Endothelial cell of umbilical vein (primary cell): ENCODE results near the gene FBXO7. TPM values are rescaled to one million over a fixed set of nuclear protein-coding genes. Genes with fewer than 3 reads are reported as not detected.

ENCODE experiments used
- BruUV-seq: library from RNA; stranded (reverse); fragments of 400-500 nt; replicated peaks from 2 replicates; lab custom pipeline; 2021; lab: Mats Ljungman, UMichigan
- CTCF ChIA-PET: fragments of 300-600, 350-600 bp; sonication (Branson Sonifier 250); formaldehyde crosslinking; loops from one replicate; lab custom pipeline; 2021; ENCODE audit warnings: antibody characterized with exemption, inconsistent platforms; lab: Charles Lee
- POLR2A ChIA-PET: fragments of 300-600, 350-600 bp; sonication (Branson Sonifier 250); formaldehyde crosslinking; loops from one replicate; lab custom pipeline; 2021; ENCODE audit warnings: antibody characterized with exemption, inconsistent platforms; lab: Charles Lee
- DNase-seq: peaks from one replicate; pipeline ENCODE4 v3.0.0-alpha.2; 2011; ENCODE audit warnings: low read depth, low spot score
- FAIRE-seq: peaks from 2 replicates; lab custom pipeline; 2011; peaks lifted over from hg19 to GRCh38; lab: Jason Lieb, UNC
- H2AFZ ChIP-seq: 2 replicates; pipeline ENCODE4 v1.6.0; 2012; ENCODE audit warnings: low read depth, low read length, control low read depth, inconsistent platforms
- H3K27ac ChIP-seq: 2 replicates; pipeline ENCODE4 v1.5.1; 2011; ENCODE audit warnings: low read depth, mild to moderate bottlenecking, control low read depth, low read length, moderate library complexity; ENCODE audit not compliant: insufficient read depth
- H3K27me3 ChIP-seq, 2 experiments: 2 replicates each; pipeline versions ENCODE4 v1.6.0 to v1.6.1; 2011; ENCODE audit warnings: low read length in 2 of 2, mixed read lengths in 1 of 2; ENCODE audit not compliant: control insufficient read depth in 2 of 2, insufficient read depth in 2 of 2
- H3K36me3 ChIP-seq, 2 experiments: 2 replicates in 1 of 2; 3 replicates in 1 of 2; pipeline ENCODE4 v1.5.1; 2011; ENCODE audit warnings: low read length in 2 of 2, mild to moderate bottlenecking in 1 of 2, moderate library complexity in 1 of 2; ENCODE audit not compliant: control insufficient read depth in 2 of 2, insufficient read depth in 2 of 2; ENCODE audit errors: extremely low read depth in 1 of 2
- H3K4me1 ChIP-seq: 3 replicates; pipeline ENCODE4 v1.5.1; 2011; ENCODE audit warnings: mild to moderate bottlenecking, low read length; ENCODE audit not compliant: control insufficient read depth, insufficient read depth; ENCODE audit errors: extremely low read depth
- H3K4me2 ChIP-seq: 2 replicates; pipeline ENCODE4 v1.6.1; 2011; ENCODE audit warnings: low read length, control low read depth, mixed read lengths; ENCODE audit not compliant: insufficient read depth
- H3K4me3 ChIP-seq, 3 experiments: fragments of 200-600 bp in 1 of 3; sonication (generic), shearing (Covaris generic) in 1 of 3; replicated peaks in 1 of 3; 2 replicates each; pipeline ENCODE4 v1.5.1; 2011 to 2016; ENCODE audit warnings: control low read depth in 3 of 3, low read length in 3 of 3, mild to moderate bottlenecking in 2 of 3, inconsistent platforms in 1 of 3, low read depth in 1 of 3, moderate library complexity in 1 of 3; ENCODE audit not compliant: insufficient read depth in 1 of 3
- H3K79me2 ChIP-seq: 2 replicates; pipeline ENCODE4 v1.6.0; 2012; ENCODE audit warnings: low read length, inconsistent platforms; ENCODE audit not compliant: control insufficient read depth, insufficient read depth
- H3K9ac ChIP-seq: replicated peaks from 2 replicates; pipeline ENCODE3; 2011; ENCODE audit warnings: low read length, control low read depth; ENCODE audit not compliant: insufficient read depth; ENCODE audit errors: extremely low read depth
- H3K9me1 ChIP-seq: replicated peaks from 3 replicates; pipeline ENCODE4 v1.6.0; 2011; ENCODE audit warnings: mild to moderate bottlenecking, low read length; ENCODE audit not compliant: control insufficient read depth, insufficient read depth; ENCODE audit errors: extremely low read depth
- H3K9me3 ChIP-seq: replicated peaks from 2 replicates; pipeline ENCODE4 v1.5.1; 2012; ENCODE audit warnings: low read length, inconsistent platforms; ENCODE audit not compliant: control insufficient read depth, insufficient read depth
- H4K20me1 ChIP-seq: replicated peaks from 2 replicates; pipeline ENCODE3; 2011; ENCODE audit warnings: mild to moderate bottlenecking, low read length; ENCODE audit not compliant: control insufficient read depth, insufficient read depth; ENCODE audit errors: extremely low read depth
- FOS ChIP-seq: IDR thresholded peaks from 2 replicates; pipeline ENCODE4 v1.6.1; 2011; ENCODE audit warnings: mild to moderate bottlenecking, low read length, moderate library complexity, borderline replicate concordance; ENCODE audit not compliant: insufficient read depth
- JUN ChIP-seq: IDR thresholded peaks from 2 replicates; pipeline ENCODE4 v1.6.1; 2011; ENCODE audit warnings: borderline replicate concordance, low read depth; ENCODE audit not compliant: insufficient read length, insufficient read depth
- MYC ChIP-seq: IDR thresholded peaks from one replicate; pipeline ENCODE4 v1.6.1; 2011; ENCODE audit warnings: mild to moderate bottlenecking, low read depth, low read length
- POLR2AphosphoS5 ChIP-seq: IDR thresholded peaks from 2 replicates; pipeline ENCODE4 v1.6.1; 2012; ENCODE audit warnings: low read depth, mild to moderate bottlenecking, control low read depth, low read length, moderate library complexity; ENCODE audit not compliant: insufficient read depth
- dilution Hi-C: fragments of 300-500 bp; cut with MboI; formaldehyde crosslinking; loops from one replicate; pipeline ENCODE4 v1.15.0; 2019; ENCODE audit warnings: low sequenced_read_pairs; ENCODE audit not compliant: extremely low pct_ligation_motif_present
- intact Hi-C: fragments of 100-400 bp; cut with micrococcal nuclease; formaldehyde crosslinking; loops from one replicate; pipeline ENCODE4 v1.10.0; 2022
- polyA plus RNA-seq, 4 experiments: library from polyadenylated mRNA; depleted of rRNA in 3 of 4; stranded (reverse) in 3 of 4; unstranded in 1 of 4; fragments of >200 nt; gene quantifications; 2 replicates each; pipeline versions ENCODE4 v1.2.1 to v1.2.3, GENCODE V29; 2011 to 2012; ENCODE audit warnings: missing spikeins in 1 of 4
- total RNA-seq: library from RNA; stranded (reverse); gene quantifications from 2 replicates; pipeline ENCODE4 v1.2.3, GENCODE V29; 2021
- TF ChIP-seq, protein P1 (sequence below), 2 donors: IDR thresholded peaks; 1 replicate in 1 of 2; 2 replicates in 1 of 2; pipeline ENCODE4 v1.5.1; 2011; ENCODE audit warnings: low read length in 2 of 2, mild to moderate bottlenecking in 2 of 2, moderate library complexity in 2 of 2, control low read depth in 1 of 2, inconsistent platforms in 1 of 2, low read depth in 1 of 2; ENCODE audit not compliant: insufficient read depth in 1 of 2; ENCODE audit errors: extremely low read depth in 1 of 2
- TF ChIP-seq, protein P2 (sequence below): IDR thresholded peaks from 2 replicates; pipeline ENCODE4 v1.6.1; 2011; ENCODE audit not compliant: insufficient read depth, insufficient read length

The FBXO7 gene
- total and polyA plus RNA-seq, 2 donors (not counting 3 experiments of a cell fraction or from before 2014, with no cell fraction given): 81.1 to 112 TPM

DNA sequence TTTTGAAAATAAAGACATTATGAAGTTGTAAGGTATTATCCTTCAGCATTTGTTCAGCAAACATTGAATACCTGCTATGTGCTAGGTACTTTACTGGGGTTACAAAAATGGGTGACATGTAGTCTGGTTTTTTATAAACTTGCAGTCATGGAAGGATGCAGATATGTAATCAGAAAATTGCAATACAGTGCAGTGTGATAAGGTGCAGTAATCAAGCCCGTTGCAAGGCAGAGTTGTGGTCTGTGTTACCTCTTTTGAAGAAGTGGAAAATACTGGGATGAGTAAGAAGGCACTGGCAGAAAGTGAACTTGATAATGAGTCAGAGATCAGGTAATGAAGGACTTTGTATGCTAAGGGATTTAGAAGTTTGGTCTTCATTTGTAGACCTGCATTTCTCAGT is 8.1 kb downstream of the FBXO7 start:
- no peak for FAIRE-seq
- peaks cover 0 to 16% of the 10 kb centered on the region in 2 experiments for H3K36me3 ChIP-seq
- ChIA-PET POLR2A (no interaction called here), CTCF (interaction anchor here (1.5 to 1.7 kb wide), 2 partner anchors 9 to 14 kb away, joined by 3 to 5 read pairs; no protein-coding TSS in a partner anchor)
- TF ChIP-seq, protein P1, sequence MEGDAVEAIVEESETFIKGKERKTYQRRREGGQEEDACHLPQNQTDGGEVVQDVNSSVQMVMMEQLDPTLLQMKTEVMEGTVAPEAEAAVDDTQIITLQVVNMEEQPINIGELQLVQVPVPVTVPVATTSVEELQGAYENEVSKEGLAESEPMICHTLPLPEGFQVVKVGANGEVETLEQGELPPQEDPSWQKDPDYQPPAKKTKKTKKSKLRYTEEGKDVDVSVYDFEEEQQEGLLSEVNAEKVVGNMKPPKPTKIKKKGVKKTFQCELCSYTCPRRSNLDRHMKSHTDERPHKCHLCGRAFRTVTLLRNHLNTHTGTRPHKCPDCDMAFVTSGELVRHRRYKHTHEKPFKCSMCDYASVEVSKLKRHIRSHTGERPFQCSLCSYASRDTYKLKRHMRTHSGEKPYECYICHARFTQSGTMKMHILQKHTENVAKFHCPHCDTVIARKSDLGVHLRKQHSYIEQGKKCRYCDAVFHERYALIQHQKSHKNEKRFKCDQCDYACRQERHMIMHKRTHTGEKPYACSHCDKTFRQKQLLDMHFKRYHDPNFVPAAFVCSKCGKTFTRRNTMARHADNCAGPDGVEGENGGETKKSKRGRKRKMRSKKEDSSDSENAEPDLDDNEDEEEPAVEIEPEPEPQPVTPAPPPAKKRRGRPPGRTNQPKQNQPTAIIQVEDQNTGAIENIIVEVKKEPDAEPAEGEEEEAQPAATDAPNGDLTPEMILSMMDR (IDR thresholded peaks at IDR 0.05; ENCODE audit: extremely low read depth in 1 of 2, insufficient read depth in 1 of 2, low read depth in 1 of 2, low read length in 2 of 2): no peak
- TF ChIP-seq, protein P2, sequence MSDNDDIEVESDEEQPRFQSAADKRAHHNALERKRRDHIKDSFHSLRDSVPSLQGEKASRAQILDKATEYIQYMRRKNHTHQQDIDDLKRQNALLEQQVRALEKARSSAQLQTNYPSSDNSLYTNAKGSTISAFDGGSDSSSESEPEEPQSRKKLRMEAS: no peak
- TF ChIP-seq FOS: no peak
- no peak for TF ChIP-seq MYC
- TF ChIP-seq JUN: no peak
- TF ChIP-seq POLR2AphosphoS5: no peak
- H3K27me3 ChIP-seq: no peaks in the 10 kb centered on the region
- H3K4me3 ChIP-seq: no peak overlapping the region
- H3K9ac ChIP-seq: no peak overlapping the region
- no peaks in the 10 kb centered on the region for H3K4me1 ChIP-seq
- no peak overlapping the region for H3K27ac ChIP-seq
- intact Hi-C loops (no loop called here), dilution Hi-C loops (no loop called here)
- BruUV-seq: no TSS peak
- no peaks in the 10 kb centered on the region for H3K9me3 ChIP-seq
- H3K4me2 ChIP-seq: no peak overlapping the region
- H4K20me1 ChIP-seq: peaks cover 3% of the 10 kb centered on the region
- no peak for DNase-seq
- peaks cover 68% of the 10 kb centered on the region for H3K79me2 ChIP-seq
- no peaks in the 10 kb centered on the region for H3K9me1 ChIP-seq
- no peak overlapping the region for H2AFZ ChIP-seq
